Glutamatergic neuron (in vitro differentiated cells): Measurements from ENCODE around the gene NANOS2. TPM values are rescaled to one million over a fixed set of nuclear protein-coding genes. Genes with fewer than 3 reads are reported as not detected.

Experiments
- DNase-seq: peaks from one replicate; pipeline ENCODE4 v3.0.0; 2022
- H3K27ac Mint-ChIP-seq: one replicate; pipeline ENCODE4 v1.8.0; 2020; ENCODE audit warnings: mild to moderate bottlenecking, mixed read lengths, inconsistent platforms; ENCODE audit not compliant: unreplicated experiment
- H3K27me3 Mint-ChIP-seq: one replicate; pipeline ENCODE4 v1.8.0; 2020; ENCODE audit warnings: mild to moderate bottlenecking, moderate library complexity, mixed read lengths, inconsistent platforms; ENCODE audit not compliant: unreplicated experiment
- H3K36me3 Mint-ChIP-seq: one replicate; pipeline ENCODE4 v1.8.0; 2020; ENCODE audit warnings: mild to moderate bottlenecking, mixed read lengths, inconsistent platforms; ENCODE audit not compliant: unreplicated experiment
- H3K4me1 Mint-ChIP-seq: one replicate; pipeline ENCODE4 v1.8.0; 2020; ENCODE audit warnings: mild to moderate bottlenecking, low read depth, mixed read lengths, inconsistent platforms; ENCODE audit not compliant: unreplicated experiment
- H3K4me3 Mint-ChIP-seq: one replicate; pipeline ENCODE4 v1.8.0; 2020; ENCODE audit warnings: mild to moderate bottlenecking, mixed read lengths, inconsistent platforms; ENCODE audit not compliant: unreplicated experiment
- H3K9me3 Mint-ChIP-seq: one replicate; pipeline ENCODE4 v1.8.0; 2020; ENCODE audit warnings: mild to moderate bottlenecking, moderate library complexity, mixed read lengths, inconsistent platforms; ENCODE audit not compliant: unreplicated experiment
- total RNA-seq: library from RNA; stranded (reverse); fragmentation: NEBNext Ultra II Directional; extraction: Animal tissue kit (Norgen Biotek cat#: 25700); gene quantifications from one replicate; pipeline ENCODE4 v1.2.1, GENCODE V29; 2021; ENCODE audit not compliant: unreplicated experiment
- TF ChIP-seq, protein P1 (sequence below): fragments of 200-600 bp; sonication (generic); IDR thresholded peaks from one replicate; pipeline ENCODE4 v1.5.0; 2021; ENCODE audit not compliant: partially characterized antibody, unreplicated experiment

NANOS2 gene
- total RNA-seq, 1 donor from 2014 or later = not detected

DNA sequence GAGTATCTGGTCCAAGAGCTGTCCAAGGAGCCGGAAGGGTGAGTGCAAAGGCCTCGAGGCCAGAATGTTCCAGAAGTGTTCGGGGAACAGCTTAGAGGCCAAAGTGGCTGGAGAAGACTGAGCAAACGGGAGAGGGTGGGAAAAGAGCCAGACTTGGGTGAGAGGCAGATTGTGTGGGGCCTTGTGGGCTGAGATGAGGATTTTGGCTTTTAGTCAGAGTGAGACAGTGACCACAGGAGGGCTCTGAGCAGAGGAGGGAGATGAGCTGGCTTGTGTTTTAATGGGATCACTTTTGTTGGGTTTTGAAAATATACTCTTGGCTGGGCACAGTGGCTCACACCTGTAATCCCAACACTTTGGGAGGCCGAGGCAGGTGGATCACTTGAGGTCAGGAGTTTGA, 5.6 kb downstream of the NANOS2 start:
- Mint-ChIP-seq H3K27me3 (peaks cover 7% of the 10 kb centered on the region), H3K9me3 (peaks cover 5% of the 10 kb centered on the region), H3K4me3 (no peak overlapping the region), H3K27ac (no peak overlapping the region), H3K36me3 (no peaks in the 10 kb centered on the region), H3K4me1 (no peaks in the 10 kb centered on the region)
- no peak for DNase-seq
- TF ChIP-seq, protein P1, sequence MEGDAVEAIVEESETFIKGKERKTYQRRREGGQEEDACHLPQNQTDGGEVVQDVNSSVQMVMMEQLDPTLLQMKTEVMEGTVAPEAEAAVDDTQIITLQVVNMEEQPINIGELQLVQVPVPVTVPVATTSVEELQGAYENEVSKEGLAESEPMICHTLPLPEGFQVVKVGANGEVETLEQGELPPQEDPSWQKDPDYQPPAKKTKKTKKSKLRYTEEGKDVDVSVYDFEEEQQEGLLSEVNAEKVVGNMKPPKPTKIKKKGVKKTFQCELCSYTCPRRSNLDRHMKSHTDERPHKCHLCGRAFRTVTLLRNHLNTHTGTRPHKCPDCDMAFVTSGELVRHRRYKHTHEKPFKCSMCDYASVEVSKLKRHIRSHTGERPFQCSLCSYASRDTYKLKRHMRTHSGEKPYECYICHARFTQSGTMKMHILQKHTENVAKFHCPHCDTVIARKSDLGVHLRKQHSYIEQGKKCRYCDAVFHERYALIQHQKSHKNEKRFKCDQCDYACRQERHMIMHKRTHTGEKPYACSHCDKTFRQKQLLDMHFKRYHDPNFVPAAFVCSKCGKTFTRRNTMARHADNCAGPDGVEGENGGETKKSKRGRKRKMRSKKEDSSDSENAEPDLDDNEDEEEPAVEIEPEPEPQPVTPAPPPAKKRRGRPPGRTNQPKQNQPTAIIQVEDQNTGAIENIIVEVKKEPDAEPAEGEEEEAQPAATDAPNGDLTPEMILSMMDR = no peak

DNA sequence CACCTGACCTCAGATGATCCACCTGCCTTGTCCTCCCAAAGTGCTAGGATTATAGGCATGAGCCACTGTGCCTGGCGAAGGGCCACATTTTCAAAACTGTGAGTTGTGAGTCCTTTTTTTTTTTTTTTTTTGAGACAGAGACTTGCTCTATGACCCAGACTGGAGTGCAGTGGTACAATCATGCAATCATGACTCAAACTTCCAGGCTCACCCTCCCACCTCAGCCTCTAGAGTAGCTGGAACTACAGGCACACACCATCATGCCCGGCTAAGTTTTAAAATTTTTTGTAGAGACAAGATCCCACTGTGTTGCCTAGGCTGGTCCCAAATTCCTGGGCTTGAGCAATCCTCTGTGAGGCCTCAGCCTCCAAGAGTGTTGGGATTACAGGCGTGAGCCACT, 8.4 kb downstream of the NANOS2 start:
- H3K9me3 Mint-ChIP-seq = peaks cover 8% of the 10 kb centered on the region
- H3K36me3 Mint-ChIP-seq = no peaks in the 10 kb centered on the region
- no peak overlapping the region for H3K27ac Mint-ChIP-seq
- no peak for DNase-seq
- H3K4me3 Mint-ChIP-seq = no peak overlapping the region
- no peaks in the 10 kb centered on the region for H3K4me1 Mint-ChIP-seq
- TF ChIP-seq, protein P1 = no peak
- H3K27me3 Mint-ChIP-seq = peaks cover 13% of the 10 kb centered on the region

DNA sequence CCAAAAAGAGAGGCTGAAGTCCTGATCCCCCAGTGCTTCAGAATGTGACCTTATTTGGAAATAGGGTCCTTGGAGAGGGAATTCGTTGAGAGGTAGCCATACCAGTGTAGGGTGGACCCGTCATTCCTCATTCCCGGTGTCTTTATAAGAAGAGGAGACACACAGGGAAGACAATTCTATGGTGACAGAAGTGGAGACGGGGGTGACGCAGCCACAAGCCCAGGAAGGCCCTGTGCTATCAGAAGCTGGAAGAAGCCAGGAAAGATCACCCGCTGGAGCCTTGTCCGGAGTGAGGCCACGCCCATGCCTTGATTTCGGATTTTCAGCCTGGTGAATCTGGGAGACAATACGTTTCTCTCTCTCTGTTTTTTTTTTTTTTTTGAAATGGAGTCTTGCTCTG, 9.6 kb downstream of the NANOS2 start:
- peaks cover 1% of the 10 kb centered on the region for H3K4me1 Mint-ChIP-seq
- DNase-seq = no peak
- peaks cover 8% of the 10 kb centered on the region for H3K36me3 Mint-ChIP-seq
- TF ChIP-seq, protein P1 = no peak
- peaks cover 13% of the 10 kb centered on the region for H3K27me3 Mint-ChIP-seq
- no peak overlapping the region for H3K4me3 Mint-ChIP-seq
- no peak overlapping the region for H3K27ac Mint-ChIP-seq
- peaks cover 11% of the 10 kb centered on the region for H3K9me3 Mint-ChIP-seq

DNA sequence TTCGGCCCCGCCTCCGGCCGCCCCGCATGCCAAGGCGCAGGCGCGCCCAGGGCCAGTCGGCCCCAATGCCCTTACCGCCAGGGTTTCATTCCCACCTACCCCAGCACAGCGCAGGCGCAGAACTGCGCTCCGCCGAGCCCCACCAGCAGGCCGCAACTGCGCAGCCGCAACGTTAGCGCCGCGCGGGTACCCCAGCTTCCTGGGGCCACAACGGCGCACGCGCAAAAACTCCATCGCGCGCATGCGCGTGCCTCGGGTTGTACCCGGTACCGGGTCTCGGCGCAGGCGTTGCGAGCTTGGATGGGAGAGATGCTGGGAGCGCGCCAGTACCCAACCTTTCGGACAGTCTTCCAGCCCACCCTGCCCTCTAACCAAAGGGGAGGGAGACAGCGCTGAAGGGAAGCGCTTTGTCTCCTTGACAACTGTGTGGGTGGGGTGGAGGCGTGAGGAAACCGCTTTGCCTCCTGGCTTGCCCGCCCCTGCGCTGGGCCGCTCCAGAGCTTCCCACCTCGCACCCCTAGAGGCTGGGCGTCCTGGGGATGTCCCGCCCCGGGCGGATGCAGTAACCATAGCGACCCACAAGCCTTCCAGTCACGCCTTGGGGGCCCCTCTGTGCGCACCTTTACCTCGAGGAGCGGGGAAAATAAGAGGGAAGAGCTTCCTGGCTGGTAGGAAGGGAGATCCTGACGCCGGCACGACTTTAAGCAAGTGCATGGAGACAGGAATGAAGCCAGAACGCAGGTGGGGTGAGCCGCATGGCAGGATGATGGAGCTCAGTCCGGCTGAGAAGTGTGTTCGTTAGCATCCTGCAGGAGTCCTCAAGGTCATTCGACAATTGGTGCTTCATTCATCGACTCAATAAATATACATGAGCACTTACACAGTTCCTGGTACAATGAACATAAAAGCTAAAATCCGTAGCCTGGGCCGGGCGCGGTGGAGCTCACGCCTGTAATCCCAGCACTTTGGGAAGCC, 11.6 kb downstream of the NANOS2 start:
- peak overlapping the region; percentile 72 for H3K27ac Mint-ChIP-seq
- peak overlapping the region; percentile 82 for H3K4me3 Mint-ChIP-seq
- TF ChIP-seq, protein P1 = no peak

DNA sequence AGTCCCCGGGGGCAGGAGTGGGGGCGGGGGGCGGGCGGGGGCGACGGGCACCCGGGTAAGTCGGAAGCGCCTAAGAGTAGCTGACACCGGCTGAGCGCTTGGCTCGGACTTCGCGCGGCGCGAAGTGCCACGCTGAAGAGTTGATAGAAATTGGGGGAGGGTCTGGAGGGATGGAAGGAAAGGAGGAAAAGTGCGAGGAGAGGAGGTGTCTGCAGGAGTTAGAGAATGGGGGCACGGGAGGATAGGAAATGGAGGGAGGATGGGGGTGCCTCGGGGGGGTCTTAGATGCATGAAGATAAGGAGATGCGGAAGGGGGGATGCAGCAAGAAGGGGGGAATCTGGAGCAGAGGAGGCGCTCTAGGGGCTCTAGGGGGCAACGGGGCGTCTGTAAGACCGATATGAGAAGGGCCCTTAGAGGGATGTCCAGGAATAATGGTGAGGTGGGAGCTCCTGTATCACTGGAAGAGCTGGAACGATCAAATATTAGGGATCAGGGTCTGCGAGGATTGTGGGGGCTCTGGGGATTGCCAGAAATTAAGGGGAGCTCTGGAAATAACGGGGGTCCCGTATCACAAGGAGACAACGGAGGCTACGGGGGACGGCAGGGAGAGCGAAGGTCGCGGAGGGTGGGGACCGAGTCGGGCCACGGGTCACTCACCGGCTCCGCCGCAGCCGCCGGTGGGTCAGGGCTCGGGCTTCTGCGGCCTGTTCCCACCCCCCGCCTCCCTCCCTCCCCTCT, 12.5 kb downstream of the NANOS2 start, which contains the start of gene MYPOP:
TSS of gene MYPOP (minus strand) at position 702 of the 739 bp plus-strand sequence. CDS start 840 bp downstream, outside the sequence.
- Mint-ChIP-seq H3K27ac (peak within 1 kb of the TSS; percentile 72), H3K27me3 (peaks cover 13% of the 10 kb centered on the region), H3K36me3 (peaks cover 10% of the 10 kb centered on the region), H3K4me1 (peaks cover 1% of the 10 kb centered on the region), H3K4me3 (peak within 1 kb of the TSS; percentile 96), H3K9me3 (peaks cover 13% of the 10 kb centered on the region)
- no peak for DNase-seq
- TF ChIP-seq, protein P1 = no peak

More for the DNA sequence above, 11.6 kb downstream of the NANOS2 start:
- H3K9me3 Mint-ChIP-seq = peaks cover 13% of the 10 kb centered on the region
- H3K27me3 Mint-ChIP-seq = peaks cover 13% of the 10 kb centered on the region
- peak; percentile 99 for DNase-seq
- peaks cover 10% of the 10 kb centered on the region for H3K36me3 Mint-ChIP-seq
- H3K4me1 Mint-ChIP-seq = peaks cover 1% of the 10 kb centered on the region
